Liver (tissue), 10 donors: ENCODE results near the gene CRMP1. TPM values are rescaled to one million over a fixed set of nuclear protein-coding genes. Genes with fewer than 3 reads are reported as not detected.

Experiments used
- DNase-seq: peaks from one replicate; pipeline ENCODE4 v3.0.0-alpha.2; 2017; ENCODE audit warnings: low spot score
- H3K27ac ChIP-seq, 2 donors: one replicate each; pipeline ENCODE4 v1.7.0; 2013; ENCODE audit warnings: inconsistent platforms in 2 of 2, low read length in 2 of 2, control low read depth in 1 of 2, low read depth in 1 of 2, mild to moderate bottlenecking in 1 of 2
- H3K27me3 ChIP-seq, 4 donors: one replicate each; pipeline versions ENCODE4 v1.6.1 to v1.7.0; 2013; ENCODE audit warnings: low read length in 3 of 4, inconsistent platforms in 1 of 4, mild to moderate bottlenecking in 1 of 4, moderate library complexity in 1 of 4; ENCODE audit not compliant: control insufficient read depth in 4 of 4, insufficient read depth in 4 of 4
- H3K36me3 ChIP-seq, 4 donors: one replicate each; pipeline versions ENCODE4 v1.6.1 to v1.7.0; 2013; ENCODE audit warnings: low read length in 3 of 4, mild to moderate bottlenecking in 3 of 4, low read depth in 1 of 4, moderate library complexity in 1 of 4; ENCODE audit not compliant: control insufficient read depth in 4 of 4, insufficient read depth in 3 of 4
- H3K4me1 ChIP-seq, 4 donors: one replicate each; pipeline versions ENCODE4 v1.6.1 to v1.7.0; 2013; ENCODE audit warnings: low read length in 3 of 4, mild to moderate bottlenecking in 3 of 4, moderate library complexity in 1 of 4; ENCODE audit not compliant: control insufficient read depth in 4 of 4, insufficient read depth in 4 of 4
- H3K4me3 ChIP-seq, 3 donors: one replicate each; pipeline versions ENCODE4 v1.6.1 to v1.7.0; 2013; ENCODE audit warnings: low read length in 3 of 3, control low read depth in 1 of 3, low read depth in 1 of 3, mild to moderate bottlenecking in 1 of 3
- H3K9ac ChIP-seq, 2 donors: one replicate each; pipeline ENCODE4 v1.7.0; 2013; ENCODE audit warnings: low read length in 2 of 2, mild to moderate bottlenecking in 2 of 2, moderate library complexity in 2 of 2, control low read depth in 1 of 2, low read depth in 1 of 2
- H3K9me3 ChIP-seq, 4 donors: one replicate each; pipeline versions ENCODE4 v1.6.1 to v1.7.0; 2013; ENCODE audit warnings: low read length in 3 of 4; ENCODE audit not compliant: control insufficient read depth in 4 of 4
- ATF3 ChIP-seq: IDR thresholded peaks from 2 replicates; pipeline ENCODE4 v1.6.1; 2016; ENCODE audit warnings: antibody characterized with exemption
- CTCF ChIP-seq: fragments of 150-350 bp; IDR thresholded peaks from 2 replicates; pipeline ENCODE4 v1.5.1; 2017; ENCODE audit warnings: improper control_type of control experiment, low read depth, low read length; ENCODE audit not compliant: missing input control
- GABPA ChIP-seq, 2 donors: IDR thresholded peaks in 1 of 2; conservative IDR thresholded peaks in 1 of 2; 2 replicates each; pipeline ENCODE4 v1.6.1; 2016; ENCODE audit warnings: antibody characterized with exemption in 2 of 2, mild to moderate bottlenecking in 1 of 2, moderate library complexity in 1 of 2
- HNF4A ChIP-seq, 2 donors: conservative IDR thresholded peaks; 2 replicates each; pipeline ENCODE4 v1.6.1; 2016; ENCODE audit warnings: antibody characterized with exemption in 2 of 2, mild to moderate bottlenecking in 2 of 2
- HNF4G ChIP-seq: IDR thresholded peaks from 2 replicates; pipeline ENCODE4 v1.6.1; 2016; ENCODE audit warnings: antibody characterized with exemption
- MAX ChIP-seq: IDR thresholded peaks from 2 replicates; pipeline ENCODE4 v1.6.1; 2016; ENCODE audit warnings: antibody characterized with exemption
- NR2F2 ChIP-seq: IDR thresholded peaks from 2 replicates; pipeline ENCODE4 v1.6.1; 2016; ENCODE audit warnings: antibody characterized with exemption
- REST ChIP-seq: IDR thresholded peaks from 2 replicates; pipeline ENCODE4 v1.6.1; 2016; ENCODE audit warnings: antibody characterized with exemption, mild to moderate bottlenecking
- RXRA ChIP-seq, 2 donors: IDR thresholded peaks; 2 replicates each; pipeline ENCODE4 v1.6.1; 2017 to 2018; ENCODE audit warnings: antibody characterized with exemption in 2 of 2, mild to moderate bottlenecking in 1 of 2
- TAF1 ChIP-seq: conservative IDR thresholded peaks from 2 replicates; pipeline ENCODE4 v1.6.1; 2016; ENCODE audit warnings: antibody characterized with exemption, mild to moderate bottlenecking
- YY1 ChIP-seq: IDR thresholded peaks from 2 replicates; pipeline ENCODE4 v1.6.1; 2016; ENCODE audit warnings: antibody characterized with exemption, mild to moderate bottlenecking
- WGBS: extraction: QIAGEN DNeasy Blood & Tissue Kit; methylation state at CpG from one replicate; pipeline ENCODE4 v1.1.7; 2013; 5-methylcytosine and 5-hydroxymethylcytosine counted together
- polyA plus RNA-seq, 2 donors: library from polyadenylated mRNA; stranded (reverse) in 1 of 2; unstranded in 1 of 2; fragments of 200-250 nt in 1 of 2; fragments of >200 nt in 1 of 2; fragmentation: Nextera tagmentation in 1 of 2; extraction: Ambion mirVana in 1 of 2; gene quantifications; one replicate each; pipeline versions ENCODE4 v1.2.1 to v1.2.3, GENCODE V29; 2013 to 2015
- small RNA-seq: library from RNA; depleted of rRNA; stranded (forward); fragments of <200 nt; gene quantifications from one replicate; pipeline ENCODE3, GENCODE V24; 2014
- total RNA-seq, 2 donors: library from RNA; depleted of rRNA; stranded (reverse); fragments of >200 nt; gene quantifications; one replicate each; pipeline ENCODE4 v1.2.3, GENCODE V29; 2014
- donor health status: healthy.
- donor health status: healthy.
- donor health status: healthy.
- donor health status: healthy.
- donor health status: healthy.

CRMP1 gene
- total and polyA plus RNA-seq, 4 donors: 0.06 to 0.42 (median 0.12) TPM

- Histone ChIP-seq H3K9me3 (peaks cover 3 to 19% (median 6%) of the 10 kb centered on the region in 4 donors), H3K27me3 (no peaks in the 10 kb centered on the region), H3K4me3 (no peak overlapping the region), H3K9ac (no peak overlapping the region), H3K27ac (no peak overlapping the region), H3K36me3 (peaks cover 0 to 3% (median 0%) of the 10 kb centered on the region in 4 donors), H3K4me1 (no peaks in the 10 kb centered on the region)
- 89% methylated on average over 9 of the region's 9 CpGs for WGBS
- TF ChIP-seq RXRA (IDR thresholded peaks at IDR 0.05): no peak
- TF ChIP-seq NR2F2: no peak
- no peak for TF ChIP-seq YY1
- TF ChIP-seq GABPA (IDR thresholded peaks at IDR 0.05 in 1 of 2, conservative IDR thresholded peaks at IDR 0.05 in 1 of 2): no peak
- no peak for TF ChIP-seq HNF4G
- TF ChIP-seq CTCF: no peak
- TF ChIP-seq HNF4A (conservative IDR thresholded peaks at IDR 0.05): no peak
- no peak for TF ChIP-seq MAX
- no peak for TF ChIP-seq REST
- TF ChIP-seq TAF1: no peak
- TF ChIP-seq ATF3: no peak
- no peak for DNase-seq
These were observed 120.2 kb downstream of the CRMP1 start for GRCh38 chr4:5772528-5773270.

Small RNA genes within 50 kb of the gene (small RNA-seq; reads per million reads assigned to genes)
- not detected for gene MIR378D1

Other genes with a start within 250 kb of the CRMP1 start
- 1 to 10 TPM in 1 of 2 donors, under 1 TPM in 1; 0.84 to 1.3 TPM for gene EVC2, start 184.5 kb downstream of the CRMP1 start, total RNA-seq
- gene EVC2, start 184.5 kb downstream of the CRMP1 start, polyA plus RNA-seq: under 1 TPM; 0.26 to 0.31 TPM
- 10 to 100 TPM in 1 of 2 donors, 1 to 10 TPM in 1; 4.9 to 10.9 TPM for gene EVC, start 181.9 kb downstream of the CRMP1 start, total RNA-seq
- gene EVC, start 181.9 kb downstream of the CRMP1 start, polyA plus RNA-seq: 1 to 10 TPM in 1 of 2 donors, under 1 TPM in 1; 0.76 to 1.5 TPM
- gene C4orf50, start 125.3 kb upstream of the CRMP1 start, total RNA-seq: under 1 TPM in 1 of 2 donors, not detected in 1; 0.17 TPM
- gene C4orf50, start 125.3 kb upstream of the CRMP1 start, polyA plus RNA-seq: under 1 TPM in 1 of 2 donors, not detected in 1; under 0.01 TPM